ENCODE results near the gene CDK5RAP1.

DNA sequence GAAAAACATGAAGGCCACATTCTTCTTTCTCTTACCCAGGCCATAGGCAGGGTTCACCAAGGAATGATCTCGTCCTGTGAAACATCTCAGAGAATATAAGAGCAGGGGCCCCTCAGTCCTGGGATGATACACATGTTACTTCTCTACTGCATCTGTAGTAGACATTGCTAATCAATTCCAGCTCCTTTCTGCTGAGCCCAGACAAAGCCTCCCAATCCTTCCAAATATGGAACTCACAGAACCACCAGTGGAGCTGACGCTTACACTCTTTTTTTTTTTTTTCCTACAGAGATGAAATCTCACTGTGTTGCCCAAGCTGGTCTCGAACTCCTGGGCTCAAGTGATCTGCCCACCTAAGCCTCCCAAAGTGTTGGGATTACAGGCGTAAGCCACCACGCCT lies 33.1 kb upstream of the CDK5RAP1 start:
- TF ChIP-seq, protein P1, sequence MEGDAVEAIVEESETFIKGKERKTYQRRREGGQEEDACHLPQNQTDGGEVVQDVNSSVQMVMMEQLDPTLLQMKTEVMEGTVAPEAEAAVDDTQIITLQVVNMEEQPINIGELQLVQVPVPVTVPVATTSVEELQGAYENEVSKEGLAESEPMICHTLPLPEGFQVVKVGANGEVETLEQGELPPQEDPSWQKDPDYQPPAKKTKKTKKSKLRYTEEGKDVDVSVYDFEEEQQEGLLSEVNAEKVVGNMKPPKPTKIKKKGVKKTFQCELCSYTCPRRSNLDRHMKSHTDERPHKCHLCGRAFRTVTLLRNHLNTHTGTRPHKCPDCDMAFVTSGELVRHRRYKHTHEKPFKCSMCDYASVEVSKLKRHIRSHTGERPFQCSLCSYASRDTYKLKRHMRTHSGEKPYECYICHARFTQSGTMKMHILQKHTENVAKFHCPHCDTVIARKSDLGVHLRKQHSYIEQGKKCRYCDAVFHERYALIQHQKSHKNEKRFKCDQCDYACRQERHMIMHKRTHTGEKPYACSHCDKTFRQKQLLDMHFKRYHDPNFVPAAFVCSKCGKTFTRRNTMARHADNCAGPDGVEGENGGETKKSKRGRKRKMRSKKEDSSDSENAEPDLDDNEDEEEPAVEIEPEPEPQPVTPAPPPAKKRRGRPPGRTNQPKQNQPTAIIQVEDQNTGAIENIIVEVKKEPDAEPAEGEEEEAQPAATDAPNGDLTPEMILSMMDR (IDR thresholded peaks at IDR 0.05): no peak
- no peak for TF ChIP-seq POLR2A (IDR thresholded peaks at IDR 0.05)

Measured in heart left ventricle (tissue), 13 donors.